Epithelial cell of esophagus (primary cell): Measurements from ENCODE around the gene RUSF1.

Experiments
- DNase-seq: peaks from one replicate; pipeline ENCODE4 v3.0.0; 2010; ENCODE audit warnings: low read depth
- H3K4me3 ChIP-seq: 2 replicates; pipeline ENCODE4 v1.5.1; 2011; ENCODE audit warnings: mild to moderate bottlenecking, low read length, control low read depth
- TF ChIP-seq, protein P1 (sequence below): IDR thresholded peaks from 2 replicates; pipeline ENCODE4 v1.5.1; 2011; ENCODE audit warnings: low read depth, mild to moderate bottlenecking, low read length, control low read depth, inconsistent platforms; ENCODE audit not compliant: insufficient read depth; ENCODE audit errors: missing control alignments

Gene RUSF1

DNA sequence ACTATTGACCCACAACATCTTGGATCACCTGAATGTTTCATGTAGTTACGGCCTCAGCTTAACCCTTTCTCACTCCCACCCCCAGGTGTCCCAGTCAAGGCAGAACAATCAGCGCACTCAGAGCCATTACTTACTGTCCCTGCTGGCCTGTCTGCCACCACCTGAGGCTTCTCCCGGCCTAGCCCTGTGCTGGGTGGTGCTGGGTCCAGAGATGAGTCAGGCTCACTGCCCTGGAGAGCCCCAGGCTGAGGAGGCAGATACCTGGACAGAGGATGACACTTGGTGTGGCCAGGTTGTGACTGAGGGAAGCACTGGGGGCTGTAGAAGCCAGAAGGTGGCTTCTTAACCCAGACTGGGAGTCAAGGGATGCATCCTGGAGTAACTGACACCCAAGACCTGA is 29.2 kb downstream of the RUSF1 start:
- no peak for DNase-seq
- H3K4me3 ChIP-seq, result no peak overlapping the region
- TF ChIP-seq, protein P1, sequence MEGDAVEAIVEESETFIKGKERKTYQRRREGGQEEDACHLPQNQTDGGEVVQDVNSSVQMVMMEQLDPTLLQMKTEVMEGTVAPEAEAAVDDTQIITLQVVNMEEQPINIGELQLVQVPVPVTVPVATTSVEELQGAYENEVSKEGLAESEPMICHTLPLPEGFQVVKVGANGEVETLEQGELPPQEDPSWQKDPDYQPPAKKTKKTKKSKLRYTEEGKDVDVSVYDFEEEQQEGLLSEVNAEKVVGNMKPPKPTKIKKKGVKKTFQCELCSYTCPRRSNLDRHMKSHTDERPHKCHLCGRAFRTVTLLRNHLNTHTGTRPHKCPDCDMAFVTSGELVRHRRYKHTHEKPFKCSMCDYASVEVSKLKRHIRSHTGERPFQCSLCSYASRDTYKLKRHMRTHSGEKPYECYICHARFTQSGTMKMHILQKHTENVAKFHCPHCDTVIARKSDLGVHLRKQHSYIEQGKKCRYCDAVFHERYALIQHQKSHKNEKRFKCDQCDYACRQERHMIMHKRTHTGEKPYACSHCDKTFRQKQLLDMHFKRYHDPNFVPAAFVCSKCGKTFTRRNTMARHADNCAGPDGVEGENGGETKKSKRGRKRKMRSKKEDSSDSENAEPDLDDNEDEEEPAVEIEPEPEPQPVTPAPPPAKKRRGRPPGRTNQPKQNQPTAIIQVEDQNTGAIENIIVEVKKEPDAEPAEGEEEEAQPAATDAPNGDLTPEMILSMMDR, result no peak

DNA sequence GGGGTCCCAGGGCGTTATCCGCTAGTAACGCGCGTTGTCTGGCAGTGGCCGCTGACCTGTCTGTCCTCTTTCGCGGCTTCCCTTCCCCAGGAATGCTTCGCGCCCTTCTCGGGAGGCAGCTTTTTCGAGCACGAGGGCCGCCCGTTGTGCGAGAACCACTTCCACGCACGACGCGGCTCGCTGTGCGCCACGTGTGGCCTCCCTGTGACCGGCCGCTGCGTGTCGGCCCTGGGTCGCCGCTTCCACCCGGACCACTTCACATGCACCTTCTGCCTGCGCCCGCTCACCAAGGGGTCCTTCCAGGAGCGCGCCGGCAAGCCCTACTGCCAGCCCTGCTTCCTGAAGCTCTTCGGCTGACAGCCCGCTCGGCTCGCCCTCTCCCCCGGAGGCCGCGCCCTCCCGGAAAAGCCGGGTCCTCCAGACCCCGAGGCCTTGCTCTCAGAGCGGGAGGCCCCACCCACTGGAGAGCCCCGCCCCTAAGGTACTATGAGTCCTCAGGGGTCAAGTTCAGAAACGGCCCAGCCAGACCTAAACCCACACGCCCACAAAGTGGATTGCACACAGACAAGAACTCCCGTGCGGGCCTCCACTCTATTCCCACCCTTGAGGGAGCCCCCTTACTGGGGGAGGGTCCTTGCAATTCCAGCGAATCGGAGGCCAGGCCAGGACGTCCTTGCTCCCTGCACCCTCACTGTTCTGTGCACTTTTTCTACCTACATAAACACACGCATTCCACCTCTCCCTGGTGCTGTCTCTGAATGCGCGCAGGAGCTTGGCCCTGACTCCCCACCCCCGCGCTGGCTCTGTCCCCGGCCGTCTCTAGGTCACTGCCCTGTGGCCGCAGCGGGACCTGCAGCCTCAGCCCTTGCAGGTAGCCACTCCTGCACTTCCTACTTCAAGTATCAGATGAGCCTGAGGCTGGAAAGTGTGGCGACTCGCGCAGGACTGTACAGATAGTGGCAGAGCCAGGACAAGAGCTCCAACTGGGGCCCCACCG is 30.7 kb downstream of the RUSF1 start:
- no peak overlapping the region for H3K4me3 ChIP-seq

DNA sequence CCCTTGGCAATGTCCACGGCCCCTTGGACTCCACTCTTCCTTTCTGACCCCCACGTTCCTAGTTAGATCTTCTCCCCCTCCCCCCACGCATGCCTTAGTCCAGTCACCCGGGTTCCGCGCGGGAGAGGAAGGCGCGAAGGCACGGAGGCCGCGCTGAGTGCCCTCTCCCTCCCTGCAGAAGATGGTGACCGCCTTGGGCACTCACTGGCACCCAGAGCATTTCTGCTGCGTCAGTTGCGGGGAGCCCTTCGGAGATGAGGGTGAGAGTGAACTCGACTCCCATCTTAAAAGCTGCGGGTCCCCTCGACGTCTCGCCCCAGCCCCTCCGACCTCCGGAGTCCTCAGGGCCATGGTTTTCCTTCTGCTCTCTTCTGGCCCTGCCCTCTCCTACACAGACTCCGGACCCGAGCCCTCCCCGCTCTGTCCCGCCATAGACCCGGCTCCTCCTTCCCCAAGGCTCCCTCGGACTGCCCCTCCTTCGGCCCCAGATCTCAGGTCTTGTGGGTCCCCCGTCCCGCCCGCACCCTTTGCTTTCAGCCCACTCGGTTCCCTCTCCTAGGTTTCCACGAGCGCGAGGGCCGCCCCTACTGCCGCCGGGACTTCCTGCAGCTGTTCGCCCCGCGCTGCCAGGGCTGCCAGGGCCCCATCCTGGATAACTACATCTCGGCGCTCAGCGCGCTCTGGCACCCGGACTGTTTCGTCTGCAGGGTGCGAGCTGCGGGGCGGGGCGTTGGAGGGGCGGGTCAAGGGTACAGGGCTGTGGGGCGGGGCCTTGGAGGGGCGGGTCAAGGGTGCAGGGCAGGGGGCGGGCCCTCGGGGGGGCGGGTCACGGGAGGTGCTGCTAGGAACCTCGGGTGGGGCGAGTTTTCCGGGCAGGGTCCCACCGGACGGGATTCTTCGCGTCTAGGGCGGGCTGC is 31.6 kb downstream of the RUSF1 start:
- no peak overlapping the region for H3K4me3 ChIP-seq
- no peak for DNase-seq

More for the DNA sequence above, 30.7 kb downstream of the RUSF1 start:
- TF ChIP-seq, protein P1, result no peak
- DNase-seq, result no peak

DNA sequence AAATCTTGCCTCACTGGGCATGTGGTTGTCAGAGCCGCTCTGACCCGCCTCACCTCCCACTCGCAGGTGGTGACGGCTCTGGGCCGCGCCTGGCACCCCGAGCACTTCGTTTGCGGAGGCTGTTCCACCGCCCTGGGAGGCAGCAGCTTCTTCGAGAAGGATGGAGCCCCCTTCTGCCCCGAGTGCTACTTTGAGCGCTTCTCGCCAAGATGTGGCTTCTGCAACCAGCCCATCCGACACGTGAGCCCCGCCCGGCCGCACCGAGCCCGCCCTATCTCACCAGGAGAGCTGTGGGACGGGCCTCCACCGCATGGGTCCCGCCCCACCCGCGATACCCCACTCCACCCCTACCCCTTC is 32.3 kb downstream of the RUSF1 start:
- no peak overlapping the region for H3K4me3 ChIP-seq
- DNase-seq, result no peak
- TF ChIP-seq, protein P1, result no peak

More for the DNA sequence above, 31.6 kb downstream of the RUSF1 start:
- TF ChIP-seq, protein P1, result no peak

DNA sequence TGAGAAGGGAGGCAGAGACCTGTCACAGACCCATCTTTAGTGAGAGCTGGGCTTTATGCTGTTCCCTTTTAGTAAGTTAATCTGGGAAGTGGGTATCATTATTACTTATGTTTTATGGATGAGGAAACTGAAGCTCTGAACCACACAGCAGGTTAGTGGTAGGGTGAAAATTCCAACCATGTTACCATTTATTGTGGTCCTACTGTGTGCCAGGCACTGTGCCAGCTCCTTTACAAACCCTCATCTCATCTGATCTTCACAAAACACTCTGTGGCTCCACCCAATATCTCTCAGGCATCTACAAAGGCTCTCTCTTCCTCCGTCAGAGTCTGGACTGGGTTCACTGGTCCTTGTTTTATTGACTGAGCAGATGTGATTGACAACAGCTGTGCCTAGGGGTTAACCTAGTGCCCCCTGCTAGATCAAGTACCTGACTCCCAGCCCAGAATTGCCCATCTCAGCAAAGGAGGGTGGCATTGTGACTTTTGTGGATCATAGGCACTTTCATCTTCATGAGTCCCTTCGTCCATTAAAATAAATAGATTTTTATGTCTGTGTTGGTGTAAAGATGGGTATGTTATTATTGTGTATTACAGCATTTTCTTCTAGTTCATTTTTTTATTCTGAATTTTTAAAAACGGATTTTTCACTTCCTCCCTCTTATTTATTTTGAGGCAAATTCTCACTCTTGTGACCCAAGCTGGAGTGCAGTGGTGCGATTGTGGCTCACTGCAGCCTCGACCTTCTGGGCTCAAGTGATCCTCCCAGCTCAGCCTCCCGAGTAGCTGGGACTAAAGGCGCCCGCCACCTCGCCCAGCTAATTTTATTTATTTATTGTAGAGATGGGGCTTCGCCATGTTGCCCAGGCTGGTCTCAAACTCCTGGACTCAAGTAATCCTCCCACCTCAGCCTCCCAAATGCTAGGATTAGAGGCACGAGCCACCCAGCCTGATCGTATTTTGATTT is 33.1 kb downstream of the RUSF1 start:
- no peak for DNase-seq
- H3K4me3 ChIP-seq, result no peak overlapping the region
- TF ChIP-seq, protein P1, result no peak

DNA sequence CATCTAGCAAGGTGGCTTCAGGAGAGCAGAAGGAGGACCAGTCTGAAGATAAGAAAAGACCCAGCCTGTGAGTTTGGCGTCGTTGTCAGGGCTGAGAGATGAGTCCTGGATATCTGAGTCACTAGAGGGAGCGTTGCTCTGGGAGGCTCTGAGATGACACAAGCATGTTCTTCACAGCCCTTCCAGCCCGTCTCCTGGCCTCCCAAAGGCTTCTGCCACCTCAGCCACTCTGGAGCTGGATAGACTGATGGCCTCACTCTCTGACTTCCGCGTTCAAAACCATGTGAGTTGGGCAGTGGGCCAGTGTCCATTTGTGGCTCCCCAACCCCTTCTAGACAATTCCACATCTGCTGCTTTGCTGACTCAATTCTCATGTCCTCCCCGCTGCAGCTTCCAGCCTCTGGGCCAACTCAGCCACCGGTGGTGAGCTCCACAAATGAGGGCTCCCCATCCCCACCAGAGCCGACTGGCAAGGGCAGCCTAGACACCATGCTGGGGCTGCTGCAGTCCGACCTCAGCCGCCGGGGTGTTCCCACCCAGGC is 33.9 kb downstream of the RUSF1 start:
- peak; percentile 34 for DNase-seq
- TF ChIP-seq, protein P1, result no peak
- H3K4me3 ChIP-seq, result no peak overlapping the region
